B cell (primary cell): ENCODE measurements around the gene MRAS. TPM values are rescaled to one million over a fixed set of nuclear protein-coding genes. Genes with fewer than 3 reads are reported as not detected.

ENCODE experiments used
- ATAC-seq: fragments of 200-7000 bp; cut with Tn5 transposase; one replicate; pipeline ENCODE4 v1.10.0; 2021; ENCODE audit warnings: low read depth, mild to moderate bottlenecking, moderate number of reproducible peaks, moderate library complexity
- CTCF ChIA-PET: fragments of 350-600 bp; sonication (Branson Sonifier 250); formaldehyde crosslinking; loops from one replicate; lab custom pipeline; 2021; ENCODE audit warnings: antibody characterized with exemption, inconsistent platforms; lab: Charles Lee
- POLR2A ChIA-PET: fragments of 350-600 bp; sonication (Branson Sonifier 250); formaldehyde crosslinking; loops from one replicate; lab custom pipeline; 2021; ENCODE audit warnings: antibody characterized with exemption; lab: Charles Lee
- DNase-seq: peaks from one replicate; pipeline ENCODE4 v3.0.0; 2013
- H2AFZ ChIP-seq: 2 replicates; pipeline ENCODE4 v1.6.1; 2012; ENCODE audit warnings: mild to moderate bottlenecking, low read depth, low read length; ENCODE audit not compliant: insufficient read depth, poor library complexity, severe bottlenecking
- H3K27ac ChIP-seq, 2 donors: 1 replicate in 1 of 2; 2 replicates in 1 of 2; pipeline ENCODE4 v1.5.1; 2012 to 2013; ENCODE audit warnings: low read length in 2 of 2, mild to moderate bottlenecking in 2 of 2, moderate library complexity in 1 of 2
- H3K27me3 ChIP-seq, 4 experiments: fragments of 200-600 bp in 1 of 4; sonication (generic) in 1 of 4; replicated peaks in 1 of 4; 1 replicate in 2 of 4; 2 replicates in 2 of 4; pipeline versions ENCODE4 v1.6.1 to v1.7.0; 2013 to 2016; ENCODE audit warnings: low read length in 3 of 4, mild to moderate bottlenecking in 2 of 4, mixed read lengths in 1 of 4, moderate library complexity in 1 of 4; ENCODE audit not compliant: insufficient read depth in 4 of 4, control insufficient read depth in 3 of 4; ENCODE audit errors: control extremely low read depth in 1 of 4
- H3K36me3 ChIP-seq, 2 experiments: replicated peaks in 1 of 2; 1 replicate in 1 of 2; 2 replicates in 1 of 2; pipeline versions ENCODE4 v1.6.1 to v1.7.1; 2013; ENCODE audit warnings: low read length in 1 of 2; ENCODE audit not compliant: insufficient read depth in 2 of 2, control insufficient read depth in 1 of 2; ENCODE audit errors: control extremely low read depth in 1 of 2, extremely low read depth in 1 of 2
- H3K4me1 ChIP-seq, 2 donors: fragments of 200-600 bp in 1 of 2; sonication (generic) in 1 of 2; 1 replicate in 1 of 2; 2 replicates in 1 of 2; pipeline versions ENCODE4 v1.5.1 to v1.6.1; 2013 to 2017; ENCODE audit warnings: low read length in 2 of 2; ENCODE audit not compliant: control insufficient read depth in 2 of 2, insufficient read depth in 2 of 2
- H3K4me2 ChIP-seq: replicated peaks from 2 replicates; pipeline ENCODE3; 2012; ENCODE audit warnings: mild to moderate bottlenecking, low read depth, low read length; ENCODE audit not compliant: poor library complexity, severe bottlenecking
- H3K4me3 ChIP-seq, 5 experiments: fragments of 200-600 bp in 1 of 5; sonication (generic) in 1 of 5; 1 replicate in 3 of 5; 2 replicates in 2 of 5; pipeline versions ENCODE4 v1.5.1 to v1.7.0; 2011 to 2016; ENCODE audit warnings: low read length in 4 of 5, mild to moderate bottlenecking in 4 of 5, low read depth in 2 of 5, control low read depth in 1 of 5, moderate library complexity in 1 of 5; ENCODE audit not compliant: insufficient read depth in 1 of 5; ENCODE audit errors: control extremely low read depth in 1 of 5, extremely low read depth in 1 of 5
- H3K79me2 ChIP-seq: fragments of 200-600 bp; sonication (generic); one replicate; pipeline ENCODE4 v1.6.0; 2016; ENCODE audit warnings: low read length; ENCODE audit not compliant: control insufficient read depth, insufficient read depth
- H3K9ac ChIP-seq: fragments of 200-600 bp; sonication (generic); 2 replicates; pipeline ENCODE4 v1.6.1; 2017; ENCODE audit warnings: mild to moderate bottlenecking, low read length, moderate library complexity
- H3K9me3 ChIP-seq, 3 donors: one replicate each; pipeline versions ENCODE4 v1.6.1 to v1.7.1; 2013; ENCODE audit warnings: low read length in 2 of 3; ENCODE audit not compliant: control insufficient read depth in 2 of 3, insufficient read depth in 1 of 3; ENCODE audit errors: control extremely low read depth in 1 of 3
- H4K20me1 ChIP-seq: 2 replicates; pipeline ENCODE4 v1.6.0; 2012; ENCODE audit warnings: mild to moderate bottlenecking, low read length; ENCODE audit not compliant: insufficient read depth, control insufficient read depth, poor library complexity, severe bottlenecking
- H3K27ac Mint-ChIP-seq: one replicate; pipeline ENCODE4 v1.8.0; 2021; ENCODE audit warnings: mixed read lengths
- H3K27me3 Mint-ChIP-seq: one replicate; pipeline ENCODE4 v1.8.0; 2021; ENCODE audit warnings: mixed read lengths
- H3K4me1 Mint-ChIP-seq: one replicate; pipeline ENCODE4 v1.8.0; 2021; ENCODE audit warnings: mixed read lengths
- H3K4me3 Mint-ChIP-seq: one replicate; pipeline ENCODE4 v1.8.0; 2021; ENCODE audit warnings: mixed read lengths
- H3K9me3 Mint-ChIP-seq: one replicate; pipeline ENCODE4 v1.8.0; 2022; ENCODE audit warnings: mixed read lengths; ENCODE audit not compliant: insufficient read depth
- CTCF ChIP-seq: fragments of 200-600 bp; IDR thresholded peaks from one replicate; pipeline ENCODE4 v1.8.0; 2022; ENCODE audit warnings: antibody characterized with exemption, mild to moderate bottlenecking
- EZH2 ChIP-seq: IDR thresholded peaks from 2 replicates; pipeline ENCODE4 v1.6.1; 2012; ENCODE audit warnings: borderline replicate concordance, low read depth, mild to moderate bottlenecking, moderate library complexity, low read length; ENCODE audit not compliant: insufficient read depth, poor library complexity, severe bottlenecking
- WGBS: methylation state at CpG from one replicate; pipeline ENCODE4 v1.1.5; 2013; ENCODE audit warnings: missing lambda C conversion rate; ENCODE audit not compliant: insufficient coverage; 5-methylcytosine and 5-hydroxymethylcytosine counted together
- intact Hi-C: fragments of 100-400 bp; cut with micrococcal nuclease; formaldehyde crosslinking; loops from one replicate; pipeline ENCODE4 v1.10.0; 2022
- polyA plus RNA-seq: library from polyadenylated mRNA; depleted of rRNA; stranded (reverse); fragments of >200 nt; gene quantifications from 2 replicates; pipeline ENCODE4 v1.2.3, GENCODE V29; 2012
- total RNA-seq, 2 donors: library from RNA; stranded (reverse); fragments of 120-200 nt in 1 of 2; gene quantifications; 1 replicate in 1 of 2; 2 replicates in 1 of 2; pipeline versions ENCODE4 v1.2.3 to v1.2.4, GENCODE V29; 2013 to 2022

MRAS gene
- total and polyA plus RNA-seq, 2 donors (not counting 1 experiment from before 2014, with no cell fraction given): 0.03 to 0.22 TPM

GRCh38 chr3:138404121-138404520 lies 55.7 kb downstream of the MRAS start:
- H3K27me3 Mint-ChIP-seq: peaks cover 53% of the 10 kb centered on the region
- Histone ChIP-seq H3K27me3 (peaks cover 0 to 23% (median 5%) of the 10 kb centered on the region in 4 experiments), H2AFZ (no peak overlapping the region), H3K36me3 (no peaks in the 10 kb centered on the region), H3K27ac (no peak overlapping the region), H3K4me2 (no peak overlapping the region), H4K20me1 (no peaks in the 10 kb centered on the region), H3K9ac (no peak overlapping the region), H3K79me2 (no peaks in the 10 kb centered on the region), H3K4me3 (no peak overlapping the region), H3K9me3 (peaks cover 0 to 1% (median 0%) of the 10 kb centered on the region in 3 donors), H3K4me1 (no peaks in the 10 kb centered on the region)
- H3K27ac Mint-ChIP-seq: no peak overlapping the region
- ATAC-seq (no peak), DNase-seq (no peak)
- CTCF ChIA-PET: no interaction called here
- WGBS: 80% methylated on average over 5 of the region's 6 CpGs
- no peak overlapping the region for H3K4me3 Mint-ChIP-seq
- intact Hi-C loops: no loop called here
- POLR2A ChIA-PET: no interaction called here
- H3K4me1 Mint-ChIP-seq: no peaks in the 10 kb centered on the region
- TF ChIP-seq EZH2: no peak
- TF ChIP-seq CTCF: no peak
- H3K9me3 Mint-ChIP-seq: no peaks in the 10 kb centered on the region

GRCh38 chr3:138405001-138405400 lies 56.6 kb downstream of the MRAS start:
- Mint-ChIP-seq H3K27me3 (peaks cover 44% of the 10 kb centered on the region), H3K9me3 (no peaks in the 10 kb centered on the region), H3K27ac (no peak overlapping the region), H3K4me1 (no peaks in the 10 kb centered on the region), H3K4me3 (no peak overlapping the region)
- Histone ChIP-seq H3K27me3 (peaks cover 0 to 21% (median 7%) of the 10 kb centered on the region in 4 experiments), H4K20me1 (no peaks in the 10 kb centered on the region), H3K27ac (no peak overlapping the region), H3K4me2 (no peak overlapping the region), H3K36me3 (no peaks in the 10 kb centered on the region), H3K9me3 (peaks cover 0 to 1% (median 0%) of the 10 kb centered on the region in 3 donors), H3K79me2 (no peaks in the 10 kb centered on the region), H3K4me1 (no peaks in the 10 kb centered on the region), H3K4me3 (no peak overlapping the region), H3K9ac (no peak overlapping the region), H2AFZ (no peak overlapping the region)
- ChIA-PET POLR2A (no interaction called here), CTCF (no interaction called here)
- TF ChIP-seq CTCF (no peak), EZH2 (no peak)
- intact Hi-C loops: no loop called here
- no peak for DNase-seq
- 89% methylated on average over 7 of the region's 7 CpGs for WGBS
- no peak for ATAC-seq
